SK-N-DZ (cell line): ENCODE results near the gene RESF1. TPM values are rescaled to one million over a fixed set of nuclear protein-coding genes. Genes with fewer than 3 reads are reported as not detected.
A peak's percentile ranks its signal among the peaks of the same experiment; 100 is the strongest.
"Not testable (repeated sequence)": the region's sequence is repeated elsewhere in the genome, so short reads cannot be mapped to it uniquely, and the experiment has no call there.

Experiments used
- DNase-seq: peaks from one replicate; pipeline ENCODE4 v3.0.0-alpha.2; 2015; ENCODE audit warnings: low spot score
- polyA plus RNA-seq, 2 experiments: library from polyadenylated mRNA; depleted of rRNA; stranded (reverse); fragments of >200 nt; gene quantifications; 2 replicates each; pipeline ENCODE4 v1.2.3, GENCODE V29; 2014

RESF1 gene, protein sequence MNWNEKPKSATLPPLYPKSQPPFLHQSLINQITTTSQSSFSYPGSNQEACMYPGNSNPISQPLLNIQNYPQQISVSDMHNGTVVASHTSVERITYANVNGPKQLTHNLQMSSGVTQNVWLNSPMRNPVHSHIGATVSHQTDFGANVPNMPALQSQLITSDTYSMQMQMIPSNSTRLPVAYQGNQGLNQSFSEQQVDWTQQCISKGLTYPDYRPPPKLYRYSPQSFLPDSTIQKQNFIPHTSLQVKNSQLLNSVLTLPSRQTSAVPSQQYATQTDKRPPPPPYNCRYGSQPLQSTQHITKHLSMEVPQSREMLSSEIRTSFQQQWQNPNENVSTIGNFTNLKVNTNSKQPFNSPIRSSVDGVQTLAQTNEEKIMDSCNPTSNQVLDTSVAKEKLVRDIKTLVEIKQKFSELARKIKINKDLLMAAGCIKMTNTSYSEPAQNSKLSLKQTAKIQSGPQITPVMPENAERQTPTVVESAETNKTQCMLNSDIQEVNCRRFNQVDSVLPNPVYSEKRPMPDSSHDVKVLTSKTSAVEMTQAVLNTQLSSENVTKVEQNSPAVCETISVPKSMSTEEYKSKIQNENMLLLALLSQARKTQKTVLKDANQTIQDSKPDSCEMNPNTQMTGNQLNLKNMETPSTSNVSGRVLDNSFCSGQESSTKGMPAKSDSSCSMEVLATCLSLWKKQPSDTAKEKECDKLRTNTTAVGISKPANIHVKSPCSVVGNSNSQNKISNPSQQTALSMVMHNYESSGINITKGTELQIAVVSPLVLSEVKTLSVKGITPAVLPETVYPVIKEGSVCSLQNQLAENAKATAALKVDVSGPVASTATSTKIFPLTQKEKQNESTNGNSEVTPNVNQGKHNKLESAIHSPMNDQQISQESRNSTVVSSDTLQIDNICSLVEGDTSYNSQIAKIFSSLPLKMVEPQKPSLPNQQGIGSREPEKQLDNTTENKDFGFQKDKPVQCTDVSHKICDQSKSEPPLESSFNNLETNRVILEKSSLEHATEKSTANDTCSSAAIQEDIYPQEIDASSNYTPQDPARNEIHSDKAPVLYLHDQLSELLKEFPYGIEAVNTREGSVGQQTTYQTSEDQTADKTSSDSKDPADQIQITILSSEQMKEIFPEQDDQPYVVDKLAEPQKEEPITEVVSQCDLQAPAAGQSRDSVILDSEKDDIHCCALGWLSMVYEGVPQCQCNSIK (N-terminal part only)
- polyA plus RNA-seq (2014; cell fraction: cytosol; rRNA removed): 27.5 and 54.6 TPM in 2 replicates
- 20.8 and 34.6 TPM in 2 replicates for polyA plus RNA-seq (2014; cell fraction: nucleus; rRNA removed)

DNA sequence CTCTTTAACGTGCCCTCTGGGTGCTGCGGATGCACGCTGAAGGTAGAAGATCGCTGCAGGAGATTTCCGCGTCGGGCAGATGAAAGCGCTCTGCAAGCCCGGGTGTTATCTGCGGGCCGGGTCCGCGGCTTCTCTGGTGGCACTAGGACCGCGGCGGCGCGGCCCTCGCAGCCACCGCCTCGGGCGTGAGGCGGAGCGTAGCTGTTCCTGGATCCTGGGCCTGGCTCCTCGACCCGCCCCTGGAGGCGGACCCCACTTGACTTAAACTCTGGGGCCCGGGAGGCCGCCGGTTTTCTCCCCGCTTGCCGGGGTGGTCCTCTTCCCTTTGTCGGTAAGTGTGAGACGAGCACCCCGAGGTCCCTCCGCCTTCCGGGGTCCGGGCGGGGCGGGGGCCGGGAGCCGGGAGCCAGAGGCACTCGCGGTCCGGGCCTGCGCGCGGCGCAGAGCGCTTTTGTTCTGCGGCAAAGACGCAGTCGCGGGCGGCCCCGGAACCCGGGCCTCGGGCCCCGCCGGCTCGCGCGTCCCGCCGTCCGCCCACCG is at the start of gene RESF1:
TSS of gene RESF1 (plus strand) at position 255 of the 540 bp plus-strand sequence. CDS start 21,541 bp downstream, outside the sequence.
- peak; percentile 91 for DNase-seq

DNA sequence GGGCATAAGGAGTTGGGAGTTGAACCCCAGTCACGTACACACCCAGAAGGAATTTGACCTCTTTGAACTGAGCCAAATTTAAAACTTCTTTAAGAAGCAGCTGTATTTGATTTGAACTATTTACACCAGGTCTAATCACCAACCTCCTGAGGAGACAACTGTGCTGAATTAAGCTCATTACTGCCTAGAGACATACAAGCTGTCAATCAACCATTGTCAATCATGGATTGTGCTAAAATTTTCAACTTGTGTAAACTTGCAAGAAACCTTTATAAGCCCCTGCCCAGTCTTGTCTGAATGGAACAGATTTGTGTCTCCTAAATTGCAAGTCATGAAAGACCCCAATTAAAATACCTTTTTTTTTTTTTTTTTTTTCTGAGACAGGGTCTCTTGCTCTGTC is 44.3 kb upstream of the RESF1 start:
- DNase-seq: no peak

DNA sequence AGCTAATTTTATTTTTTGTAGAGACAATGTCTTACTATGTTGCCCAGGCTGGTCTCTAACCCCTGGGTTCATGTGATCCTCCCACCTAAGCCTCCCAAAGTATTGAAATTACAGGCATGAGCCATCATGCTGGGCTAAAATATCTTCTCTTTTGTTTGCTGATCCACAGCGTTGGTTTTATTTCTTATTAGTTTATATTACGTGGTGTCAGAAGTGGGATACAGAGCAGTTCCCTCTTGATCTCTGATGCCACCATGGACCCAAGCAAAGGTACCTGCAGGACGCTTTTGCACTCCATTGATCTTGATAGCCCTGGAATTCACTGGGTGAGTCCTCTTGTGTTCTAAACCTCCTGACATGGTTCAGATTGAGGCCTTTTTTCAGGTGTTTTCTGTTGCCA is 43.8 kb upstream of the RESF1 start:
- DNase-seq: no peak

- DNase-seq: no peak
These were observed 36.7 kb upstream of the RESF1 start for GRCh38 chr12:31922341-31923062.

GRCh38 chr12:31923063-31923412 is 36.2 kb upstream of the RESF1 start:
- DNase-seq: no peak

DNA sequence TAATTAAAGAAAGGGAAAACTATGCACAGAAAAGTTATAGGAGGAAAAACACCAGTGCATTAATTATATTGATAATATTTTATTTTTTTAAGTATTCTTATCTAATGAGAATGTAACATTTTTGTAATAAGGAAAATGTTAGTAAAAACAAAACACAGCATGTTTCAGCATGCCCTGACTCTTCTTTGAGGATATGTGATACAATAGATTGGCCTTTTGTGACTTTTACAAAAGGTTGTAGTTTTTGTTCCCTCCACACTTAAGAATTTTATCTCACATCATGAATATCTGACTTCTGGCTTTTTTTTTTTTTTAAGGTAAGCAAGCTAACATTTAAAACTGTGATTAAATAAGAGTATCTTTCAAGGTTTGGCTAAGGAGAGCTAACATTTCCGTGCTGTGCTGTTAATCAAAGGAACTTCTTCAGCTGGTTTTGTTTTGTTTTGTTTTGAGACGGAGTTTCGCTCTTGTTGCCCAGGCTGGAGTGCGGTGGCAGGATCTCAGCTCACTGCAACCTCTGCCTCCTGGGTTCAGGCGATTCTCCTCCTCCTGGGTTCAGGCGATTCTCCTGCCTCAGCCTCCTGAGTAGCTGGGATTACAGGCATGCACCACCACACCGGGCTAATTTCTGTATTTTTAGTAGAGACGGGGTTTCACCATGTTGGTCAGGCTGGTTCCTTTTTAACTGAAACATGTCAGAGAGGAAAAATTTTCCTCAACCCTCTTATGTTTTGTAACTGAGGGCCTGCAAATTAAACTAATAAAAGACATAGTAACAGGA is 30.8 kb upstream of the RESF1 start:
- no peak for DNase-seq

- DNase-seq: no peak
These were observed 30.1 kb upstream of the RESF1 start for GRCh38 chr12:31929027-31929526.

GRCh38 chr12:31931796-31932715 is 27.2 kb upstream of the RESF1 start:
- no peak for DNase-seq

DNA sequence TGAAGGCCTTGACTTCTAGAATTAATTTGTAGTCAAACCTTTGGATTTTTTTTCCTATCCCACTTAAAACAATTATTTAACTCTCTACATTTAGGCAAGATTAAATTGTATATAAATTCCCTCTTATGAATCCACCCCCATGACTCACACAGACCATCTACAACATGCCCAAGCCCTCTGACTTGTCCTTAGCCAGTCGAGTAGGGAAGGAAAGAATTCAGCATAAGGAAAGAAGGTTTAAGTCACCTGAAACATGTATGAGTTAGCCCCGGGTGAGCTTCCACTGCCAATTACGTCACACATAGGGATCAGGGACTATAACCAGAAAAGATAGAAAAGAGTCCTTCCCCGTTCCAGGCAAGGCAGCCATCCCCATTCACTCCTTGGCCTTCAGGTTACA is 14.9 kb upstream of the RESF1 start:
- no peak for DNase-seq

GRCh38 chr12:31947971-31948370 is 11.2 kb upstream of the RESF1 start:
- DNase-seq: no peak

GRCh38 chr12:31948697-31949359 is 10.4 kb upstream of the RESF1 start:
- DNase-seq: not testable (repeated sequence)

DNA sequence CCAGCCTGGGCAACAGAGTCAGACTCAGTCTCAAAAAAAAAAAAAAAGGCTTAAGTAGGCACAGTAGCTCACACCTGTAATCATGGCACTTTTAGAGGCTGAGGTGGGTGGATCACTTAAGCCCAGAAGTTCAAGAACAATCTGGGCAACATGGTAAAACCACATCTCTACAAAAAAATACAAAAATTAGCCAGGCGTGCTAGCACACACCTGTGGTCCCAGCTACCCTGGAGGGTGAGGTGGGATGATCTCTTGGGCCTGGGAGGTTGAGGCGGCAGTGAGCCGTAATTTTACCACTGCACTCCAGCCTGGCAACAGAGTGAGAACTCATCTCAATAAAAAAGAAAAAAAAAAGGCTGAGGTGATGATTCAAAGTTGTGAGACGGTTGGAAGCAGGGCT is 9.1 kb upstream of the RESF1 start:
- DNase-seq: no peak

DNA sequence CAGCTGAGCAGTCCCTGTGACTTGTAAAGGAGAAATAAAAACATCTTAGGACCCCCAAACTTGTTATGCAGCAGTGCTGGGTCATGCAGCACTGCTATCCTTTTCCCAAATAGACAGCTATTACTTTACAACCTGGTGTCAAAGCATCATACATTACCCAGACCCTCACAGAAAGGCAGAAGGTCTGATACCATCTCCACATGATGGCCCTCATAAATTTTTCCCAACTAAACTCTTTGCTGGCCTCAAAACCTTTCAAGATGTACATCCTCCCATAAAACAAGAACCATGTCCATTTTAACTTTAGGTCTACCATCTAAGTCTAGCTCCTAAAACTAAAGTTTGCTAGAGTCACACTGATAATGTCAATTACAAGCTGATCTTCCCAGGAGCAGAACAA is 8.7 kb upstream of the RESF1 start:
- DNase-seq: peak; percentile 93

GRCh38 chr12:31951008-31951407 is 8.2 kb upstream of the RESF1 start:
- DNase-seq: peak; percentile 43

- no peak for DNase-seq
These were observed 7.3 kb upstream of the RESF1 start for GRCh38 chr12:31951939-31952338.

- no peak for DNase-seq
These were observed 6.8 kb upstream of the RESF1 start for GRCh38 chr12:31952418-31952817.

DNA sequence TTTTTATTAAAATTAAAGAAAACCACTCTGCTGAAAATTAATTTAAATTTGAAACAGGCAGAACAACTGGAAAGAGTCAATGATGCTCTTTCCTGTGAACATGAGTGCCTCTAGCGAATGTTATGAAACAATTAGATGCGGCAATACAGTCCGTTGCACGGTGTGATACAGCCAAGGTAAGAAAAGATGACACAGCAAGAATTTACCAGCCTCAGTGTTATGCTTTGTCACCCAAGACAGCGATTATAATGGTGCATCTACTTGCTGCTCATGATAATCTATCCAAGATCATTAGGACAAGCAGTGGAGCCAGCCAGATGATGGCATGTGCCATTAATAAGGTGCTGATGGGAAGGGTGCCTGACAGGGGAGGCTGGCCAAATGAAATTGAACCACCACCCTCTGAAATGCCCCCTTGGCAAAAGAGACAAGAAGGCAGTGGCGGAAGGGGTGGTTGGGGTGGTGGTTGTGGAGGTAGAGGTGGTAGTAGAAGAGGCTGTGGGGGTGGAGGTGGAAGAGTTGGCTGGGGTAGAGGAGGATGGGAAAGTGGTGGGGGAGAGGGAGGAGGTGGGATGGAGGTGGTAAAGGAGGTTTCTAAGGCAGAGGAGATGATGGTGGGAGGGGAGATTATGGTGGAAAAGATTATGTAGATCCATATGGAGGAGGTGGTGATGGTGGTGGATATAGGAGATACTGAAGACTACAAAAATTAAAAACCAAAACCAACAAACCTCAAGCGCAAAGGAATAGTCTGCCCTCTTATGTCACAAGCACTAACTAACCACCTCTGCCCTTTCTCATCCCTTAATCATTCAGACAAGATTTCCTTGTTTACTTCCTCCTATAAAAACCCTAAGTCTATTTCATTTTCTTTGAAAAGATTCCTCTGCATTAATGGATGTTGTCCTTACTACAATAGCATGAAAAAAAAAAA is 4.0 kb upstream of the RESF1 start:
- no peak for DNase-seq
